DMS 273 (cell line): Measurements from ENCODE around the gene FAM131B.
"Not testable (repeated sequence)": the region's sequence is repeated elsewhere in the genome, so short reads cannot be mapped to it uniquely, and the experiment has no call there.

ENCODE experiments used
- DNase-seq: peaks from one replicate; lab custom pipeline; 2025; ENCODE audit not compliant: unreplicated experiment; lab: John Stamatoyannopoulos, UW

Gene FAM131B

DNA sequence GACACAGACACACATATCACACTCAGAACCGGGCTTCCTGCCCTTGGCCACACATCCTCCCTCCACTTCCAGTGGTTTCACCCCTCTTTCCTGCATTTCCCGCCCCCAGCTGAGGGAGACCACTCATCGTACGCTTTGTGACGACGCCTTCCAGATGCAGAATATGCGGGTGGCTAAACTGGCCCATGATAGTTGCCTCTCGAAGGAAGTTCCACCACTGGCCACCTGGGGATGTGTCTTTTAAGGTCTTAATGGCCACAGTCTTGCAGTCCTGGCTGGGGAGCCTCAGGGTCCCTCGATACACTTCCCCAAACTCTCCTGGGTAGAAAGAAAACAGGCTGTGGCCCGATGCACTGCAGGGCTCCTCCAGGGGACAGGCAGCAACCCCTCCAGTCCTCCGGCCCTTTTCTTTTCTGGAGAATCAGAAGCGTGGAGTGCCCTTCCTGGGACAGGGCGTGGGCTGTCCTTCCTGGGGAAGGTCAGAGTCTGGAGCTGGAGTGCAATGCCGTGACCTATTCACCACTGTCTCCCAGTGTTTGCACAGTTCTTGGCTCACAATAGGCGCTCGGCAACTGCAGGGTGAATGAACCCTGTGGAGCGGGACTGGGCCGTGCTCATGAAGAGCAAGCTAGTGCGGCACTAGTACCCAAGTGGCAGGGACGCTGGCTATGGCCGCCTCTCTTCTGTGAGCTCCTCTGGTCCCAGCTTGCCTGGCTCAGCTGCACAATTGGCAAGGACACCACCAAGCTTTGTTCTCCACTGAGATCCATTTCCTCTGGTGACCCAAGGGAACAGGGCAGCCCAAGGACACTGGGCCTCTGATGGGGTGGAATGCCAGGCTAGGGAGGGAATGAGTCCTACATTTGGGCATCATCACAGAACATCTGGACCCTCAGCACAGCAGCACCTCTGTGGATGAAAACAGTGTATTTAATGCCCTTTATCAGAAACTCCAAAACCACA, 33.0 kb upstream of the FAM131B start:
- DNase-seq = peak; percentile 39

DNA sequence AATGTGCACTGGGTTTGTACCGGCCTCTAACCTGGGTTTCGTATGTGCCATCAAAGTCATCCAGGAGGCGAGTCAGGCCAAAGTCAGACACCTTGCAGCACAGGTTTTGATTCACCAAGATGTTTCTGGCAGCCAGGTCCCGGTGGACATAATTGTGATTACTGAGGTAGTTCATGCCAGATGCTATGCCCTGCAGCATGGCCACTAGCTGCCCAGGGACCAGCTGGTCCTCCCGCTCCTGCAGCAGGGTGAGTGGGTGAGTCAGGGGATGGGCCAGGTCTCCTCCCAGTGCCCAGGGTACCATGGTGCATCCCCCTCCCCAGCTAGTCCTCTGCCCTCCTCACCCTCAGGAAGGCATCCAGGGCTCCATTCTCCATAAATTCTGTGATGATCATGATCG, 32.3 kb upstream of the FAM131B start:
- no peak for DNase-seq

DNA sequence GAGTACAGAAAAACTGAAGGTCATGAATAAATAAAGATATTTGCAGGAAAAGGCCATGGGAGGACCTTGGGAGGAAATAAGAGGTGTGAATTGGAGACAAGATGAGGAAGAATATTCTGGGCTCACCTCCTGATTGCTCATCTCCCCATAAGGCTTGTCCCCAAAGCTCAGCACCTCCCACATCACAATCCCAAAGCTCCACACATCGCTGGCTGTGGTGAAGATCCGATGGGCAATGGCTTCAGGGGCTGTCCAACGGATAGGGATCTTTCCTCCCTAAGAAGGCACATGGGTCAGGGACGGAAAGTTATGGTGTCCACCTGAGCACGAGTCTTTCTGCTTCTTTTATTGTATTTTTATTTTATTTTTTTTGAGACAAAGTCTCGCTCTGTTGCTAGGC, 31.6 kb upstream of the FAM131B start:
- DNase-seq = no peak

DNA sequence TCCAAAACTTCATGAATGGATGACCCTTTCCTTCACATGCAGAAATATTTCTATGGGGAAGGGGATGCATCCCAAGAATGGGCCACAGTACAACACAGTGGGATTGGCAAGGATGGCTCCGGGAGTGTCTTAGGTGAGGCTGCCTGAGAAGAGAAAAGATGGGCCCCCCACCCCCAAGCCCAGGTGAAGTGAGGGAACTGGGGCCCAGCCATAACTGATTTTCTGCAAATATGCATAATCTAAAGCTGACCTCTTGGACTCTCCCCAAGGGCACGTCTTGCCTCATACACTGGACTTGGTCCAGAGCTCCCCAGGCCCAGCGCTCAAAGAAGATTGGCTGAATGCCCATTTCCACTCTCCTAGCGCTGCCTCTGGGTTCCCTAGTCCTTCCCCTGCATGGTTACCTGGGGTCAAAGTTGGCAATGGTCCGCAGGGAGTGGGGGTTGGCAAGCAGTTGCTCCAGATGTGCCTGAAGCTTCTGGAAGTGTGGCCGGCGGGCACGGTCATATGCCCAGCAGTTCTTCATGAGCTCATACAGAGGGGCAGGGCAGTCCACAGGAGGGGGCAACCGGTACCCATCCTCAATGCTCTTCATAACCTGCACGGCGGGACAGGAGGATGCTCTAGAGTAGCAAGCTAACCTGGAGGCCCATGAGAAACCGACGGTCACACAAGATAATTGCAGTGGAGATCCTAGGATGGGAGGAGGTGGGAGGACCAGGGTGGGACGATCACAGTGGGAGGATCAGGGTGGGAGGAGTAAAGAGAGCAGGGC, 30.9 kb upstream of the FAM131B start:
- peak; percentile 22 for DNase-seq

DNA sequence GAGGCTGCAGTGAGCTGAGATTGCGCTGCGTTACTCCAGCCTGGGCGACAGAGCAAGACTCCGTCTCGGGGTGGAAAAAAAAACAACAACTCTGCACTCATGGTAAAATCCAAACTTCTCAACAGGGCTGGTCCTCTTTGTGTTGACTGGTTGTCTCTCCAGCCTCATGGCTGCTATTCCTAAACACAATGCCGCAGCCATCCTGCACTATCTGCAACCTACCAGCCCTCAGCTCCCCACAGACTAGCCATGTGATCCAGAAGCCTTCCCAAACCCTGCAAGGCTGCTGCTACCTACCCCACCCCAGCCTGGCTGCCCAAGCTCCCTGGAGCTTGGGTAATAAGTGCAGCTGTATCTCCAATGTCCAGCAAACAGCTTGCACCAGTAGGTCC, 30.4 kb upstream of the FAM131B start:
- no peak for DNase-seq

DNA sequence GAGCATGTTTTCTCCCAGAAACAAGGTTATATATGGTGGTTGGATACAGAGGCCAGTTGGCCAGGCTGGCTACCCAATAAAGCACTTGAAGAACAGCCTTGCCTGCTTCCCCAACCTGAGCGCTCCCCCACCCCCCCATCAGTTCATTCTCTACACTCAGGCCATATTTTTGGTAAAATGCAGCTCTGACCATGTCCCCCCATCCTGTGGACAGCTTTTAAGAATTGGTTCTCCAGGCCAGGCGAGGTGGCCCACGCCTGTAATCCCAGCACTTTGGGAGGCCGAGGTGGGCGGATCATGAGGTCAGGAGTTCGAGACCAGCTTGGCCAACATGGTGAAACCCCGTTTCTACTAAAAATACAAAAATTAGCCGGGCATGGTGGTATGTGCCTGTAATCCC, 29.9 kb upstream of the FAM131B start:
- not testable (repeated sequence) for DNase-seq

DNA sequence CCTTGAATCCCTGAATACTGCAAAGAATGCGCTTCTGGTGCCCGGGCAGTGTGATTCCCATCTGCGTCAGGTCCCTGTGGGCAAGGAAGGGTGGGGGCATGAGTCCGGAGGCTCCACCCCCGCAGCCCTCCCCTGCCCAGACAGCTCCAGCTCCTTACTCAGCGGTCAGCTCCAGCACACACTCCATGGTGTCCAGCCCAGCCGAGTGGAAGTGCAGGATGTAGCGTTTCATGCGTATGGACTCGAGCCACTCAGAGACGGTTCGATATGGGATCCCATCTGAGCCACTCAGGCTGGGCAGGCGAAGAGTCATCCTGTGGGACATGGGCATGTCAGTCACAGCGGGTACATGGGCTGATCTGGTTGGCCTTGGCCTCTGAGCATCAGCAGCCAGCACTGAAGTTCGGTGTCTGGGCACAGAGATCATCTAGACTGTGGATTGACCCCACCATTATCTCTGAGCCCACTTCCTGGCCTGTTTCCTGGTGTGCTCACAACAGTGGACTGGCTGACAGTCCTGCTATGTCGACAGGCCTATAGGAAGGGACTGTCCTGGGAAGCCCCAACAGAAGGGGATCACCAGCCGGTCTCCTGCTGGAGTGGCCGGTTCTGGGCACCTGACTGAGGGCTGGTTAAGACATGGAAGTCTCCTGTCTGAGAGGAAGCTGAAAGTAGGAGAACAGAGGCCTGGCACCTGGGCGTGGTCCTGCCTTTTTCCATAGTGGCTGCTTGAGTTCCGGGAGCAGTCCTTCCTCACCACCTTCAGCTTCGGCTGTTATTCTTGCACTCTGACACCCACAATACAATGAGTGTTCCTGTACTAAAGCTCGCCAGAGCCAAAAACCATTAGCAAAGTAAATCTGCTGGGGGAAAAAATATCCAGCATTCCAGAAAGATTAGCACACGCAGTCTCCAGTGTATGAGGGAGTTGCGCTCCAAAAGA, 29.2 kb upstream of the FAM131B start:
- no peak for DNase-seq

DNA sequence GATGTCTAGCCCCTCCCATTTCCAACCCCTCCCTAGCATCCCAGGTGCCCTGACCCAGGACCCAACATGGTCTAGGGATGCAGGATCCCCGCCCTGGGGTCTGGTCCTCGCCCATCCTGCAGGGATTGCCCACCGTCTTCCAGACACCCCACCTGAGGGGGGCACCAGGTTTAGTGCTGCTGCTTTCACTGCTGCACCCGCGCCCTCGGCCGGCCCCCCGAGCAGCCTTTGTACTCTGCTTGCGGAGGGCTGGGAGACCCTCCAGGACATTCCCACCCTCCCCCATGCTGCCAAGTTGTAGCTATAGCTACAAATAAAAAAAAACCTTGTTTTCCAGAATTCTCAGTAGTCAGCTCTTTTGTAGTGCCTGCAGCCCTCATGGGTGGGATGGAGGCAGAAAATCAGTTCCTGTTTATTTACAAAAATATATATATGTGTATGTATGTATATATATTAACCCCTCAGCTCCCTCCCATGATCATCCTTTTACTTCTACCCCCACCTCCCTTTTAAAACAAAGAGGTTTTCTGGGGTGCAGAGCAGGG, 28.3 kb upstream of the FAM131B start:
- no peak for DNase-seq

DNA sequence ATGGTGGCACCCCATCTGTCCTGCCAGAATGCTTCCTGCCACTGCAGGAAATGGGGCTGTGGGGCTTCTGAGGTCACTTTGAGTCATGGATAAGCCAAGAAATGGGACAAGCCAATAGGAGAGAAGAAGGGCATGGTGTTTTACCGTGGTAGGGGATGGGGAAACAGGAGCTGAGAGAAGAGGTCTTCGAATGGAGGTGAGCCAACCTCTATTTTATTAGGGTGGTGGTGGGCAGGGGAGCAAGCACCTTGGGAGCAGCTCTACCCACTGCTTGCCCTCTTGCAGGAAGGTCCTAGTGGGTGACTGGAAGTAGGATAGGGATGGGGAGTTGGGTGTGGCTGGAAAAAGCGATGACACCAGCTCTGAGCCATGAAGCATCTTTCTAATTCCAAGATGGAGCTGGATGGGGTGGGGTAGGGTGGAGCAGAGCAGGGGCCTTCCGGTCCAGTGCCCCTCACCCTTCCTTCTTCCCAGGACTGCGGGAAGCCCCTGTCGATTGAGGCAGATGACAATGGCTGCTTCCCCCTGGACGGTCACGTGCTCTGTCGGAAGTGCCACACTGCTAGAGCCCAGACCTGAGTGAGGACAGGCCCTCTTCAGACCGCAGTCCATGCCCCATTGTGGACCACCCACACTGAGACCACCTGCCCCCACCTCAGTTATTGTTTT, 27.7 kb upstream of the FAM131B start:
- DNase-seq = no peak

DNA sequence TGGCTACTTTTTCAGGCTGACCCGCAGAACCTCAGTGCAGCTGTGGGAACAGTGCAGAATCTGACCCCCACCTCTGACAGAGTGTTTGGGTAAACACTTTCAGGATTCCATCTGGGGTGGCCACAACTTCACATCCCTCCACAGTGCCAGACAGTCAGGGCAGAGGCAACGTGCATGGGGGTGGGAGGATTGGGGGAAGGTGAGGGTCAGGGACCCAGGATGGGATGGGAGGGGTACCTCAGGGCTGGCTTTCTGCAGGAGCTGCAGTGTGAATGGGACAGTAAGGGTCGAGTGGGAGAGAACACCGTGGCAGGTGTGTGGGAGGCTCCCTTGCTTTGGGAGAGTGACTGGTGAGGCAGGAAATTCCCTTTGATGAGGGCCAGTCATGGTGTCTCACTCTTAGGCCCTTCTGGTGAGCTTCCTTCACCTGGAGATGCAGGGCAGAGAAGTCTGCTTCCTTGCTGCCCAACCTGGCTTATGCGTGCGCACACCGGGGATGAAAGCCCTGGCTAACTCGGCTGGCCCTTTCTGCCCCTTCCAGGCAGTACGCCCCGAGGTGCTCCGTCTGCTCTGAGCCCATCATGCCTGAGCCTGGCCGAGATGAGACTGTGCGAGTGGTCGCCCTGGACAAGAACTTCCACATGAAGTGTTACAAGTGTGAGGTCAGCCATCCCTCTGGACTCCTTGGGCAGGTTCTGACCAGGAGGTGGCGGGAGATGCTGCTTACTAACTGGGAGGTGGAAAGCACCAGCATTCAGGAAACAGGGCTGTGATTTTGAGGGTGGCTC, 27.0 kb upstream of the FAM131B start:
- no peak for DNase-seq

DNA sequence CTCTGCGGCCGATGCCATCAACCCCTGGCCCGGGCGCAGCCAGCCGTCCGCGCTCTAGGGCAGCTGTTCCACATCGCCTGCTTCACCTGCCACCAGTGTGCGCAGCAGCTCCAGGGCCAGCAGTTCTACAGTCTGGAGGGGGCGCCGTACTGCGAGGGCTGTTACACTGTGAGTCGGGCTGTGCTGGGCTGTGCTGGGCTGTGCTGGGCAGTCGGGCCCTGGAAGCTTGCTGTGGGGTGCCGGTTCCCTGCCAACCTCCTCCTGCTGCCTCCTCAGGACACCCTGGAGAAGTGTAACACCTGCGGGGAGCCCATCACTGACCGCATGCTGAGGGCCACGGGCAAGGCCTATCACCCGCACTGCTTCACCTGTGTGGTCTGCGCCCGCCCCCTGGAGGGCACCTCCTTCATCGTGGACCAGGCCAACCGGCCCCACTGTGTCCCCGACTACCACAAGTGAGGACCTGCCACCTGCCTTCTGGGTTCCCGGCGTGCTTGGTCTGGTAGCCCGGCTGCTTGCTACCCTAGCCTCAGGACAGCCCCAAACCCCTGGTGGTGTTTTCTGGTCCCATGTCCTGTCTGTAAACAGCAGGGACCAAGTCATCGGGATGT, 26.1 kb upstream of the FAM131B start:
- no peak for DNase-seq

DNA sequence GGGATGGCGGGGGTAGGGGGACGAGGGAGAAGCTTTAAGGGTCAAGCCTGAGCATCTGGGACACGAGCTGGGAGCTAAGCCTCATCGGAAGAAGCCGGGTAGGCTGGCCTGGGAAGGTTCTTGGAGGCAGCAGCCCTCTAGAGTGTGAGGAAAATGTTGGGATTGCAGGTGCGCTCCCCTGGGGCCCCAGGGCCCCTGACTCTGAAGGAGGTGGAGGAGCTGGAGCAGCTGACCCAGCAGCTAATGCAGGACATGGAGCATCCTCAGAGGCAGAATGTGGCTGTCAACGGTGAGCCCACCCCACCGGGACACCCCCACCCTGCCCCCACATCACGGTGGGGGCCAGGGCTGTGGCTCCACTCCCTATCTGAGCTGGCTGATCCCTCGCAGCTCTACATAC, 25.5 kb upstream of the FAM131B start:
- DNase-seq = no peak

DNA sequence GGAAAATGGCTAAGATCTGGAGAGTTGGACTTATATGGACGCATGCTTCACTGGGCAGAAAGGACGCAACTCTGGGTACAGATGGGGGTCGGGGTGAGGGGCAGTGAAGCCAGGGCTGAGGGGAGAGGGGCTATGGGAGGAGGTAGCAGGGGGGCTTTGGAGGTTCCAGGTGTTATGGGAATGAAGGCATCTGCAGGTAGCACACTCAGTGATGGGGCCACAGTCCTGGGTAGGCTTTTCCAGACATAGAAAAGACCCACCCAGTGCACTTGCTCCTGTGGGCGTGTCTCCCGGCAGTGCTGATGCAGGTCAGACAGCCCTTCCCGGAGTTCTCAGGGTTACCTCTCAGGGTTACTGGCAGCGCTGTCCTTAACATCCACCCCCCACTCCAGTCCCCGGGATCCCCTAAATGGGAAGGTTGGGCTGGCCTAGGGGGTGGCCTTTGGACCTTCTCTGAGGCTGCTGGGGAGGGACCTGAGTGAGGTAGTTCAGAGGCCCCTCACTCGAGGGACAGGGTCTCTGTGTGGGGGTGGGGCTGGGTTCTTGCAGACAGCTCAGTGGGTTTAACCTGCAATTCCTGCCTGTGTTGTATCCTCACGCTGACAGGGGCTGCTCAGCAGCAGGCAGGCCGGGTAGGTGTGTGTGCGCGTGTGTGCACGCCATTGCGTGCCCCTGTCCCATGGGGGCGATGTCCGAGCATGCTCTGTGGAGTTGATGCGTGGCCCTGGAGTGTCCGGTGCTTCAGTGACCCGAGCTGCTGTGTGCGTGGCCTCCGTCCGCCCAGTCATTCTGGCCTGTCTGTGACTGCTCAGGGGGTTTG, 24.9 kb upstream of the FAM131B start:
- DNase-seq = no peak

DNA sequence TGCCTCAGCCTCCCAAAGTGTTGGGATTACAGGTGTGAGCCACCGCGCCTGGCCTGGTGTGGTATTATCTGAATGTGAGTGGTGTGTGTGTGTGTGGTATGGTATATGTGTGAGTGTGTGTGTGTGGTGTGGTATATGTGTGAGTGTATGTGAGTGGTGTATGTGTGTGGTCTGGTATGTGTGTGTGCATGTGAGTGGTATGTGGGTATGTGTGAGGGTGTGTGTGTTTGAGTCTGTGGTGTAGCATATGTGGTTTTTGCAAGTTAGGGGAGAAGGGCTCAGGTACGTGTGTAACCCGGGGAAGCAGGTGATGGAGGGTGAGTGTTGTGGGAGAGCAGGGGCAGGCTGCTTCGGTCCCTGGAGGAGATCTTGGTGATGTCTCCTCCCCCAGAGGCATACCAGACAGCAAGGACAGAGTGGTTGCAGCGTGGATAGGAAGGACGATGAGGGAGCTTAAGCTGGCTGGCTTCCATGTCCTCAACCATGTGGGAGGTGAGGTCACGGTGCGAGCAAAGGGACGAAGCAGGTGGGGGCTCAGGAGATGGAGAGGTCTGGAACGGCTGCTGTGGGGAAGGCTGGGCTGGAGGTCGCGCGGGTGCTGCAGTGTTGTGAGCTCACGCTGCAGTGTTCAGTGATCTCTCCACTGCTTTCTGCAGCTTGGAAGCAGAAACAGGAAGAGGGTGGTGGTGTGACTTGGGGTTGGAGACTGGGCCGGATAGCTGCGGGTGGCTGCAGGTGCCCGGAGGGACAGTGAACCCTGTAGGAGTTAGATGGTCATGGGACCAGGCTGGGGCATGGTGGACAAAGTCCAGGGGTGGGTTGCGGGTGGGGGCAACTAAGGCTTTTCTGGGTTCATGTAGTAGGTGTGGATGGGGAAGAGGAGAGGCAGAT, 23.6 kb upstream of the FAM131B start:
- DNase-seq = no peak

DNA sequence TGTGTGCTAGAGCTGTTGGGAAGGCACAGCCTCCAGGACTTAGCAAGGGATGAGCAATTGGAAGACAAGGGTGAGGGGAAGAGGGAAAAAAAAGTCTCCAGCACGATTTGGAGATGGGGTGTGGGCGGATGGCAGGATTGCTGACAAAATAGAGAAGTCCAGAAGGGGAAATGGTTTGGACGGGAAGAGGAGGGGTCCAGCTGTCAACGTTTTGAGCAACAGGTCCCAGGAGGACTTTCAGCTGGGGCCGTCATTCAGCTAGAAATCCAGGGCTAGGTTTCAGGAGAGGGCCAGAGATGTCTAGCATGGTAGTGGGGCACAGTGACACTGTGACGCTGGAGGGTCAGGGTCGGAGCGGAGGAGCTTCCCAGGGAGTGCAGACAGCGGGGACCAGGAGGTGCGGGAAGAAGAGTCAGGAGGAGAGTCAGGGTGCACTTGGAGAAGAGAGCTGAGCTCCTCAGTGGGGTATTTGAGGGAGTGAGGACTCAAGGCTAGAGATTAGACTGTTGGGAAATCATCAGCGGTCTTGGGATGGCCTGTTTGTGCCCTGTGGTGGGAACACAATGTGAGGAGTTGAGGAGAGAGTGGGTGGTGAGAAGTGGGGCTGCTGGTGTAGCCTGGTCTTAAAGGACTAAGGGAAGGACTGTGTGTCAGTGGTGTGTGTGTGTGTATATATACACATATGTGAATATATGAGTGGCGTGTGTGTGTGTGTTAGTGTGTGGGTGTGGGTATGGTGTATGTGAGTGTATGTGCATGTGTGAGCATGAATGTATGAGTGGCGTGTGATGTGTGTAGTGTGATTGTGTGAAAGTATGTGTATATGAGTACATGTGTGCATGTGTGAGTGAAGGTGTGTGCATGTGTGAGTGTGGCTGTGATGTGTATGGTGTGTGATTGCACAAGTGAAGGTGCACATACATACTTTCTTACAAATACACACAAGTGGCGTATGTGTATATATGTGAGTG, 22.4 kb upstream of the FAM131B start:
- no peak for DNase-seq

DNA sequence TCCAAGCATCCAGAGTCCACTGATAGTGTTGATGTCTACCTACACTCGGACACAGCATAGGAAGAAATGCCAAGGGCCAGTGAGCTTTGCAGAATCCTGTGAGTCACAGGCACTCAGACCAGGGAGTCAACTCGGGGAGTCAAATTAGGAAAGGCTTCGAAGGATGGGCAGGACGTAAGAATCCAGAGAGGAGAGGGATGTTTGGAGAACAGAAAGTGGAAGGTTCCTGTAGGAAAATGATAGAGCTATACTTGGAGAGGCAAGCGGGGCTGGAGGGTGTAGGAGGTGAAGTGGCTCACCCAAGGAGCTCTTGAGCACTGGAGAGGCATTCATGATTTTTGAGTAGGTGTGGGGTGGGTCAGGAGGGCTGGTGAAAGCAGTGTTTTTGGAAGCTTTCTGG, 21.6 kb upstream of the FAM131B start:
- DNase-seq = no peak
